Fibroblast of lung (primary cell): ENCODE data around the gene MAPT. TPM values are rescaled to one million over a fixed set of nuclear protein-coding genes. Genes with fewer than 3 reads are reported as not detected.

Source experiments
- DNase-seq, 2 donors: peaks; one replicate each; pipeline versions ENCODE4 v3.0.0 to v3.0.0-alpha.2; 2010; ENCODE audit warnings: low read depth in 2 of 2
- H2AFZ ChIP-seq: 2 replicates; pipeline ENCODE4 v1.5.1; 2012; ENCODE audit warnings: low read length, control low read depth, inconsistent platforms
- H3K27ac ChIP-seq: 2 replicates; pipeline ENCODE4 v1.5.1; 2011; ENCODE audit warnings: low read length, control low read depth; ENCODE audit not compliant: insufficient read depth
- H3K27me3 ChIP-seq: 2 replicates; pipeline ENCODE4 v1.5.1; 2011; ENCODE audit warnings: mild to moderate bottlenecking, low read length; ENCODE audit not compliant: control insufficient read depth, insufficient read depth
- H3K36me3 ChIP-seq: 2 replicates; pipeline ENCODE4 v1.5.1; 2011; ENCODE audit warnings: low read length; ENCODE audit not compliant: control insufficient read depth, insufficient read depth
- H3K4me1 ChIP-seq: 2 replicates; pipeline ENCODE4 v1.5.1; 2011; ENCODE audit warnings: low read length; ENCODE audit not compliant: control insufficient read depth, insufficient read depth; ENCODE audit errors: extremely low read depth
- H3K4me2 ChIP-seq: 2 replicates; pipeline ENCODE4 v1.5.1; 2011; ENCODE audit warnings: low read length, control low read depth; ENCODE audit not compliant: insufficient read depth; ENCODE audit errors: extremely low read depth
- H3K4me3 ChIP-seq, 4 experiments: fragments of 200-600 bp in 1 of 4; sonication (generic) in 1 of 4; replicated peaks in 1 of 4; 2 replicates each; pipeline ENCODE4 v1.5.1; 2011 to 2016; ENCODE audit warnings: low read length in 4 of 4, low read depth in 3 of 4, mild to moderate bottlenecking in 3 of 4, control low read depth in 2 of 4, inconsistent platforms in 1 of 4, mixed read lengths in 1 of 4; ENCODE audit not compliant: insufficient read depth in 1 of 4; ENCODE audit errors: control extremely low read depth in 1 of 4
- H3K79me2 ChIP-seq: 2 replicates; pipeline ENCODE4 v1.5.1; 2012; ENCODE audit warnings: mild to moderate bottlenecking, low read length, inconsistent platforms; ENCODE audit not compliant: control insufficient read depth, insufficient read depth
- H3K9ac ChIP-seq: 2 replicates; pipeline ENCODE4 v1.5.1; 2011; ENCODE audit warnings: mild to moderate bottlenecking, low read length, control low read depth; ENCODE audit not compliant: insufficient read depth
- H3K9me3 ChIP-seq: 2 replicates; pipeline ENCODE4 v1.5.1; 2012; ENCODE audit warnings: low read depth, low read length; ENCODE audit not compliant: control insufficient read depth, insufficient read depth
- H4K20me1 ChIP-seq: 2 replicates; pipeline ENCODE4 v1.5.1; 2011; ENCODE audit warnings: low read length; ENCODE audit not compliant: control insufficient read depth, insufficient read depth; ENCODE audit errors: extremely low read depth
- CTCF ChIP-seq, 2 donors: IDR thresholded peaks in 1 of 2; conservative IDR thresholded peaks in 1 of 2; 1 replicate in 1 of 2; 2 replicates in 1 of 2; pipeline ENCODE4 v1.5.1; 2011 to 2012; ENCODE audit warnings: low read length in 2 of 2, control low read depth in 1 of 2, inconsistent platforms in 1 of 2, low read depth in 1 of 2, mild to moderate bottlenecking in 1 of 2
- EZH2 ChIP-seq: IDR thresholded peaks from 2 replicates; pipeline ENCODE4 v1.5.1; 2012; ENCODE audit warnings: low read length, control low read depth, mild to moderate bottlenecking; ENCODE audit errors: missing control alignments
- polyA plus RNA-seq, 2 donors: library from polyadenylated mRNA; depleted of rRNA in 1 of 2; stranded (reverse) in 1 of 2; unstranded in 1 of 2; fragments of >200 nt; gene quantifications; 2 replicates each; pipeline ENCODE4 v1.2.1, GENCODE V29; 2011 to 2012; ENCODE audit warnings: missing spikeins in 1 of 2
- total RNA-seq: library from RNA; depleted of rRNA; stranded (reverse); fragments of >200 nt; gene quantifications from 2 replicates; pipeline ENCODE4 v1.2.1, GENCODE V29; 2014

MAPT gene
- total and polyA plus RNA-seq, 2 donors (not counting 1 experiment from before 2014, with no cell fraction given), result 0.09 to 0.50 TPM

- H3K9ac ChIP-seq, result no peak overlapping the region
- no peaks in the 10 kb centered on the region for H4K20me1 ChIP-seq
- no peaks in the 10 kb centered on the region for H3K79me2 ChIP-seq
- no peaks in the 10 kb centered on the region for H3K36me3 ChIP-seq
- H3K27me3 ChIP-seq, result peaks cover 3% of the 10 kb centered on the region
- no peak overlapping the region for H3K27ac ChIP-seq
- no peak overlapping the region for H3K4me2 ChIP-seq
- no peak overlapping the region for H3K4me3 ChIP-seq
- H3K9me3 ChIP-seq, result no peaks in the 10 kb centered on the region
- H3K4me1 ChIP-seq, result no peaks in the 10 kb centered on the region
- no peak for TF ChIP-seq EZH2
- no peak for TF ChIP-seq CTCF (conservative IDR thresholded peaks at IDR 0.05 in 1 of 2, IDR thresholded peaks at IDR 0.05 in 1 of 2; ENCODE audit: low read depth in 1 of 2, low read length in 2 of 2)
- no peak overlapping the region for H2AFZ ChIP-seq
- no peak for DNase-seq
Measured at GRCh38 chr17:45847101-45847500, 47.3 kb upstream of the MAPT start.

DNA sequence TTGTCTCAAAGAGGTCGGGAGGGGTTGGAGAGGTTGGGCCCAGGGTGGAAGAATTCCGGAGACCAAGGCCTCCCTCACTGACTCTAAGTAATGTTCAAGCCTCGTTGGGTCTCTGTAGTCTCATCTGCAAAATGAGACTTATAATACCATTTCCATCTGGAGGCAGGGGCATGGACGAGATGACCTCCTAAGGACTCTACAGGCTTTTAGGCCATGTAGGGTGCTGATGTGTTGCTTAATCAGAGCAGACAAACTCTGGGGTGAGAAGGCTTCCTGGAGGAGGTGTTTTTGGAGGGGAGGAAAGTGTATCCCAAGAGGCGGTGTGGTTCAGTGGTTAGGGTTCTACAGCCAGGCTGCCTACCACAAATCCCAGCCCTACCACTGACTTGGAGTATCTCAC lies 46.6 kb upstream of the MAPT start:
- Histone ChIP-seq H3K9me3 (no peaks in the 10 kb centered on the region), H3K4me2 (no peak overlapping the region), H3K27me3 (peaks cover 3% of the 10 kb centered on the region), H3K36me3 (no peaks in the 10 kb centered on the region), H3K4me1 (no peaks in the 10 kb centered on the region), H2AFZ (no peak overlapping the region), H3K4me3 (no peak overlapping the region), H4K20me1 (no peaks in the 10 kb centered on the region), H3K9ac (no peak overlapping the region), H3K79me2 (no peaks in the 10 kb centered on the region), H3K27ac (no peak overlapping the region)
- no peak for DNase-seq
- TF ChIP-seq EZH2, result no peak
- TF ChIP-seq CTCF (conservative IDR thresholded peaks at IDR 0.05 in 1 of 2, IDR thresholded peaks at IDR 0.05 in 1 of 2; ENCODE audit: low read depth in 1 of 2, low read length in 2 of 2), result no peak

DNA sequence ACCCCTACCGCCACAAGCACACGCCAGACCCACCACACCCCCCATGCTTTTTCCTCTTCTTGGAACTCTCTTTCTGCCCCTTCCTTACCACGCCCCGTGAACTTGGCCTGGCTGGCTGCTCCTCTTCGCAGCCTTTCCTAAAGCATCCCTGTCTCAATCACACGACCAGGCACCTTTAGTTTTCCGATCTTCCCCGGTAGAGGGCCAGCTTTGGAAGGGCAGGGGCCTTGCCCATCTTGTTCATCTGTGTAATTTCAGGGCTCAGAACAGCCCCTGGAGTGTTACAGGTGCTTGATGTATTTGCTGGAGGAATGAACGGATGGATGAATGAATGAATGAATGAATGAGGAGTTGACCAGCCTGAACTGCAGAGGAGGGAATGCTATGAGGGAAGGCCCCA lies 45.9 kb upstream of the MAPT start:
- H3K36me3 ChIP-seq, result no peaks in the 10 kb centered on the region
- TF ChIP-seq CTCF (conservative IDR thresholded peaks at IDR 0.05 in 1 of 2, IDR thresholded peaks at IDR 0.05 in 1 of 2; ENCODE audit: low read depth in 1 of 2, low read length in 2 of 2) (no peak), EZH2 (no peak)
- H3K9me3 ChIP-seq, result no peaks in the 10 kb centered on the region
- H4K20me1 ChIP-seq, result no peaks in the 10 kb centered on the region
- H3K4me2 ChIP-seq, result no peak overlapping the region
- H3K79me2 ChIP-seq, result no peaks in the 10 kb centered on the region
- no peak overlapping the region for H3K27ac ChIP-seq
- no peak overlapping the region for H3K9ac ChIP-seq
- H3K4me3 ChIP-seq, result no peak overlapping the region
- peaks cover 2% of the 10 kb centered on the region for H3K27me3 ChIP-seq
- no peaks in the 10 kb centered on the region for H3K4me1 ChIP-seq
- H2AFZ ChIP-seq, result no peak overlapping the region
- no peak for DNase-seq
